ENCODE results near the gene DNAJC9. TPM values are rescaled to one million over a fixed set of nuclear protein-coding genes. Genes with fewer than 3 reads are reported as not detected.

DNAJC9 gene
- total RNA-seq, 1 donor from 2014 or later, result 69.0 TPM

DNA sequence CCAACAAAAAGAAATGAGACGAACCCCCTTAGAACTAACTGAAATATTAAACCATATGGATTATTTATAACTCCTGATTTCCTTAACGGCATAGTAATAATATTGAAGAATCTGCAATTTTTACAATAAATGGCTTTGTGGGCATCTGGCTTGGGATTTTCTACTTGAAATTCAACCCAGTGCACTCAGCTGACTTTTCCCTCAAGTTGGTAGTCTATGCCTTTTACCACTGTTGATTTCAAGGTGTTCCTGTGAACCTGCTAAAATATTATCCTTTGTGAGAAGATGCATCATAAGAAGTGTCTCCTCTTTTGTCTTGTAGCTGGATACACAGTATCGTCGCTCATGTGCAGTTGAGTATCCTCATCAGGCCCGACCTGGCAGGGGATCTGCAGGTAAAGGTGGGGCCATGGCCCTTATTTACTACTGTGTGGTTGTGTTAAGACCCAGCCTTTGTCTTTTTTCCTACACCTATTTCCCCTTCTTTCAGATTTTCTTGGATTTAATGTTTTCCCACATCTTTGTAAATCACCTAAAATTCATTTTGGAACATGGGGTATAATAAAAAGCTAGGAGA is 8.0 kb downstream of the DNAJC9 start:
- TF ChIP-seq CTCF (conservative IDR thresholded peaks at IDR 0.05; ENCODE audit: low read depth, low read length), result no peak
- DNase-seq (ENCODE audit: low read depth), result no peak
- no peak overlapping the region for H3K4me3 ChIP-seq (ENCODE audit: low read depth, low read length)

DNA sequence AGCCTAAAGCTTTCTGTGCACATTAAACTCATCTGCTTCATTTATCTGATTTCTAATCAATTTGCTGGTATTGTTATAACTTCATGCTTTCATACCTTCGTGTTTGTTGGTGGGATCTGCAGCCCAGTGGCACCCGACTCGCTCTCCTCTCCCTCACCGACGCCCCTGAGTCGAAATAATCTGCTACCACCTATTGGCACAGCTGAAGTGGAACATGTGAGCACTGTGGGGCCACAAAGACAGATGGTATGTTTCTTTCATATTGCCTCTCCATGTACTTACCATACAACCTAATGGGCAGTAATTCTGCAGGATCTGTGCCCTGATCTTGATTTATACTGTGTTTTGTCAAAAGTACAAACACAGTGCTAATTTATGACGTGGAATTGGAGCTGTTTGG is 12.4 kb downstream of the DNAJC9 start:
- H3K4me3 ChIP-seq (ENCODE audit: low read depth, low read length), result no peak overlapping the region
- DNase-seq (ENCODE audit: low read depth), result no peak
- TF ChIP-seq CTCF (conservative IDR thresholded peaks at IDR 0.05; ENCODE audit: low read depth, low read length), result no peak

GRCh38 chr10:73233883-73234282 is 13.2 kb downstream of the DNAJC9 start:
- H3K4me3 ChIP-seq (ENCODE audit: low read depth, low read length), result no peak overlapping the region
- TF ChIP-seq CTCF (conservative IDR thresholded peaks at IDR 0.05; ENCODE audit: low read depth, low read length), result no peak
- DNase-seq (ENCODE audit: low read depth), result no peak

DNA sequence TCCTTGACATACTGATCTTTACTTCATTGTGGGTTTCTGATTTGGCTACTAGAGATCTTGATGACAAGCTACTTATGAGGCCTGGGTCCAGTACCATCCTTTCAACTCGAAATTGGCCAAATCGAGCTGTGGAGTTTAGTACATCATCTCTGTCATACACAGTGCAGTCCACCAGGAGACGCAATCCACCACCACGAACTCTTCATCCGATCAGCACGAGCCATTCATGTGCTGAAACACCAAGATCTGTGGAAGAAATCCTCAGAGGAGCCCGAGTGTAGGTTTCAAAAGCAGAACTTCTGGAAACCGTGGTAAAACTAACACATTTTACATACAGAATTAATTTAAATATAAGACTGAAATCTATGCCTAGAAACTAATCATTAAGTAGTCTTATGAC is 14.2 kb downstream of the DNAJC9 start:
- TF ChIP-seq CTCF (conservative IDR thresholded peaks at IDR 0.05; ENCODE audit: low read depth, low read length), result peak; percentile 24
- no peak overlapping the region for H3K4me3 ChIP-seq (ENCODE audit: low read depth, low read length)
- DNase-seq (ENCODE audit: low read depth), result no peak

- DNase-seq (ENCODE audit: low read depth), result no peak
- TF ChIP-seq CTCF (conservative IDR thresholded peaks at IDR 0.05; ENCODE audit: low read depth, low read length), result no peak
These were observed 17.5 kb downstream of the DNAJC9 start for GRCh38 chr10:73229567-73229966.

DNA sequence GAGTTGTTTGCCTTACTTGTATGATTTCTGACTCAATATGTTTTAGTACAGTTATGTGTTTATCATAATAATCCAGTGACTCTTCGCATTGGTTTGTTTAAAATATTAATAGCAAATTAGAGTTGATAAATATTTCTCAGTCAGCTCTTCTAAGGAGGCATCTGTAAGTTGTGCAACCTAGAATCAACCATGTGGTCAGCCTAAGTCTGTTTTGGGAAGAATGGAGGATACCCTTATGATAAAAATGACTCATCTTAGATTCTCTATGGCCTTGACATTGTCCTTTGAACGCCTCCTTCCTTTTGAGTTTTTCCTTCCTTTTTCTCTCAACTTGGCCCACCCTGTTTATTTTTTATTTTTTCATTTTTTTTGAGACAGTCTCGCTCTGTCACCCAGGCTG is 18.8 kb downstream of the DNAJC9 start:
- H3K4me3 ChIP-seq (ENCODE audit: low read depth, low read length), result no peak overlapping the region
- TF ChIP-seq CTCF (conservative IDR thresholded peaks at IDR 0.05; ENCODE audit: low read depth, low read length), result no peak
- DNase-seq (ENCODE audit: low read depth), result no peak

More at GRCh38 chr10:73229567-73229966, 17.5 kb downstream of the DNAJC9 start:
- H3K4me3 ChIP-seq (ENCODE audit: low read depth, low read length), result no peak overlapping the region

DNA sequence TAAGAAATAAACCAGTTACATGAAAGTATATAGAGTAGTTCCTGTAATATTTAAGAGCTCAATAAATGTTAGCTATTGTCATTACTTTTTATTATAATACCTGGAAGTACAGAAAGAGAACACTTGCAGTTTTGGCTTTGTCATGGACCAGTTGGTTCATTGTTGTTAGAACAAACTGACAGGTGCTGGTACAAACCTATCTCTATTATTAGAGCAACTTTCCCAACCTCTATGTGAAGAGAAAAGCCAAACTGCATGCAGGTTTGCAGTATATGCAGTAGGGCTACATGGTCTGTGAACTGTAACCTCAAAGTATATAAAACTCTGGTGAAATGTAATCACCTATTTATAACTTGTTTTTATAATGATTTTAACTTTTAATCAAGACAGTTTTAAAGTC is 20.4 kb downstream of the DNAJC9 start:
- no peak overlapping the region for H3K4me3 ChIP-seq (ENCODE audit: low read depth, low read length)
- no peak for TF ChIP-seq CTCF (conservative IDR thresholded peaks at IDR 0.05; ENCODE audit: low read depth, low read length)
- DNase-seq (ENCODE audit: low read depth), result no peak
